Measurements from ENCODE around the gene PPP1R12B.
"Not testable (repeated sequence)": the region's sequence is repeated elsewhere in the genome, so short reads cannot be mapped to it uniquely, and the experiment has no call there.

The PPP1R12B gene

DNA sequence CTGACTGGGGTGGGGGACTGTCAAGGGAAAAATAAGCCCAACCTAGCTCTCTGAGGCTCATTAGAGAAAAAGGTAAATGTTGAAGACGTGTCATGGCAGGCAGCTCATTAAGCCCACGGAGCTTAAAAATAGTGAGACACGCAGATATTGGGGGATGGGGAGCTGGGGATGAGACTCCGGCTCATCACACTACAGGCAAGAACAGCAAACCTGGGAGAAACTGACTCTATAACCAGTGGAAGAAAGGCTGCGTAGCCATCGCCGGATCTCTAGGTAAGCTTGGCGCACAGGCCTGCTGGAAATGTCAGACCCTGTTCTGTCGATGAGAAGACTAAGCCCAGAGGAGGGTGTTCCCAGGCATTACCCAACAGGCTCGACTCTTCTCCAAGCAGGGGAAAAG lies 283.7 kb downstream of the PPP1R12B start:
- no peak for DNase-seq (ENCODE audit: low read depth)

DNA sequence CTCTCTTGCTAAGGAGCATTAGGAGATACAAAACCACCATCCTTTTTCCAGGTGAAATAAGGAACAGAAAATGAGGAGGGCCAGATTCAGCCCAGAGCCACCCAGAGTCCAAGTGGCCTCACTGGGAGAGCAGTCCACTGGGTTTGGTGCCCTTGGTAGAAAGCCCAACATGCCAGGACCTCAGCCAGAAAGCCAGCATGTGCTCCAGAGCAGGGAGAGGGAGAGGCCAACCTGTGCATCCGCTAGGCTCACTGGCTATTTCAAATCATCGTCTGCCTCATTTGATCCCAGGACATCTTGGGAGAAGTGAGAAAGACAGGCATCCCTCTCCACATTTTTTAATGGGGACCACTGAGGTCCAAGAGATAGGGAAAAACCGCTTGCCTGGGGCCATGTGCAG lies 287.7 kb downstream of the PPP1R12B start:
- not testable (repeated sequence) for DNase-seq (ENCODE audit: low read depth)

DNA sequence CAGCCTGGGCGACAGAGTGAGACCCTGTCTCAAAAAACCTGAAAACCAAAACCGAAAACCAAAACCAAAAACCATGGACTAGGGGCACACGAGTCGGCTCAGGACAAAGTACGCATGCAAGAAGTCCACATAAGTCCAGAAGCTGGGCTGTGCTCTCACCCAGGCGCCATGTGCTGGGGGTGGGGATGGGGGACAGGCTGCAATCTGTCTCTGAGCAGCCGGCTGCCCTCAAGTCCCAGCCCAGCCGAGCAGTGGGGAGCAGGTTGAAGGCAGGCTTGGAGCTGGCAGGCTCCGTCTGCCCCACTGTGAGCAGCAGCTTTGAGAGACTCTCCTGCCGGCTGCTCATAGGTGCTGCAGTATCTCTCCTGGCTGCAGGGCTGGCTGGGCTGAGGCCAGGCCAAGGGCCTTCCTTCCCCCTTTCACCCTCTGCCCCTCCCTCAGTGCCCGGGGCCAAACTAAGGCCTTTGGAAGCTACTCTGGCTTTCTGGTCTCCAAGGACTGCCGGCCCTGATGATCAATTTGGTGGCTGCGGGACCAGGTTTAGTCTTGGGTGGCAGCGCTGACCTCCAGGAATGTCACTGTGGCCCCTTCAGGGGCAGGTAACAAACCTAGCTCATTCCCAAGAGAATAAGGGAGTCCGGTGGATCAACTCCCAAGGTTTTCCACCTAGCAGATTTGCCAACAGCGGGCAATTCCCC lies 289.0 kb downstream of the PPP1R12B start:
- not testable (repeated sequence) for DNase-seq (ENCODE audit: low read depth)

DNA sequence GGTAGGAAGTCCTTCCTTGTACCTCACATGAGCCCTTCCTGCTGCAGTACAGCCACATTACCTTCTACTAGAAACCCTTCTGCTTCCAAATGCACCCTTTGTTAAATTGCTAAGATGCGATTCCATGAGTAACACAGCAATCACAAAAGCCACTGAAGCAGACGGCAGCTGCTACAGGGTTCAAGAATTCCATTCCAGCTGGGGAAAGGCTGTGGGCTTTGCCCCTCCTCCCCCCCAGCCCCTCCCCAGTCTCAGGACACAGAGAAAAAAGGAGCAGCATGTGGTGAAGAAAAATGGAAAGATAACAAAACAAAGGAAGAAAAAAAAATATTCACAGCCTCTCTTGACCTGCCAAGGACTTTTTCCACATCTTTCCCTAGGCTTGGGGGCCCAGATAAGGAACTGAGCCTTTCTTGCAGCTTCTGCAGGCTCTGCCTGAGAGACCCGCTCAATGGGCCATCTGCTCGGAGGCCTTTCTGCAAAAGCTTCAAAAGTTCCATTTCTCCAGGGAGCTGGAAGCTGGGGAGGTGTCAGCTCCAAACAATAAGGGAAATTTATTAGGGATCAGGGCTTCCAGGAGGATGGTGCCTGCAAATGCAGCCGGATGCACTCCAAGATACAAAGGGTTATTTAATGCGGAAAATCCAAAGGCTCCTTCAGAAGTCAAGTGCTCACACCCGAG lies 289.7 kb downstream of the PPP1R12B start:
- no peak for DNase-seq (ENCODE audit: low read depth)

DNA sequence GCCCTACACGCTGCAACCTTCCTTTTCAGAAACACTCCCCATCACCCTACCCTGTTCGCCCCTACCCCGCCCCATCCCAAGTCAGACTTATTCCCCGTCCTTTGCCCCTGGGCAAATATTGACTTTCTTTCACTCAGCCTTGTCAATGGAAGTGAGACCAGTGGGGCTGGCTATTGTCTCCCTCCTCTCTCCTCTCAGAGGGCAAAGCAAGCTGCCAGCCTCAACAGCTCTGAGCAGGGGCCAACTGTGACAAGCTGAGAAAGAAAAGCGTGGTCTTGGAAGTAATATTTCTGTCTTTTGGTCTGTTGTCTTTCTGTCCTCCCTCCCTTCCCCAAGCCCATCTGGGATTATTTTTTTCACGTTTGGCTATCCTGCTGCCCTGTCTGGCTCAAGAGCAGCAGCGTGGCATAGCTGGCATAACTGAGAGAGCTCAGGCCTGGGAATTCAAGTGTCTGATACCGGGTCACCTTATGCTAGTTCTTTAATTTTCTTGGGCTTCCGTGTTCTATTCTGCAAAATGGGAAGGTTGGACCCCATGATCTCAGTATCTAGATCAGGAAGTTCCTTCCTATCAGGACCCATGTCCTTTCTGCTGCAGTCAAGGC lies 290.3 kb downstream of the PPP1R12B start:
- DNase-seq (ENCODE audit: low read depth): not testable (repeated sequence)

DNA sequence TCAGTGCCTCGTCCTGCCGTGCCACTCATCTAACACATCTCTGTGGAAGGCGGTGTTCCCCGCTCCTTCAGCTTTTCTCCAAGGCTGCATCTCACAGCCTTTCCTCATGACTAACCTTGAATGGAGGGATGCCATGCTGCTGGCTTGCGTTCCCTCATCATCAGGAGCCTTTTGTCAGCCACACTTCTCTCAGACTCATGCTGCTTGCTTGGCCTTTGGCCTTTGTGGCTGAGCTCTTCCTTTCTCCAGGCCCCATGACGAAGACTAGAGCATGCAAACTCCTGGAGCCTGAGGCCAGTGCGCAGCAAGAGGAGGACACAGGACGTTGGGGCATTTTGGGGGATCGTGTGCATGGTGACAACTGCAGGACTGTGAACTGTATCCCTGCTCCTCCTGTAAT lies 291.0 kb downstream of the PPP1R12B start:
- DNase-seq (ENCODE audit: low read depth): no peak

DNA sequence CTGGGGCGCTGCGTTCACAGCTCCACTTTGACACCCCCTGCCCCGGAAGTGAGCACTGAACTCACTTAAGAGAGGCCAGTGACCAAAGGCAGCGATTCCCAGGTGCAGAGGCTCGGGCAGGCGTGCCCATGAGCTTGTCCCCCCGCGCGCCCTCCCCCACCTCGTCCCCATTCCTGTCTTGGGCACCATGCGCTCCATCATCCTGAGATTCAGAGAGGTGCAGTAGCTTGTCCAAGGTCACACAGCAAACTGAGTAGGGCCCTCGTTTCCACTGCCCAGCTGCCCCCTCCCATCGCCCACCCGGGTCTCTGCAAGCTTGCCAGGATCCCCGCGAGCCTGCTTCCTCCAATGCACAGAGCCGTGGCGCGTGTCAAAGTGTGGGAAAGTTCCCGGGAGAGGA lies 293.7 kb downstream of the PPP1R12B start:
- no peak for DNase-seq (ENCODE audit: low read depth)
